ENCODE measurements around the gene QPRT. TPM values are rescaled to one million over a fixed set of nuclear protein-coding genes. Genes with fewer than 3 reads are reported as not detected.

Gene QPRT
- total and polyA plus RNA-seq, 2 of the 13 experiments (the other 11 are each of a cell fraction or from before 2014, with no cell fraction given) = 130 to 218 TPM

GRCh38 chr16:29645694-29646187 lies 33.2 kb upstream of the QPRT start (continued):
- TF ChIP-seq JARID2 (CRISPR knock-in tag; IDR thresholded peaks at IDR 0.05; ENCODE audit: insufficient replicate concordance) = no peak
- no peak for TF ChIP-seq ZNF703 (CRISPR knock-in tag; IDR thresholded peaks at IDR 0.05; ENCODE audit: borderline replicate concordance)
- TF ChIP-seq ZNF790 (CRISPR knock-in tag; IDR thresholded peaks at IDR 0.05; ENCODE audit: borderline replicate concordance) = no peak
- TF ChIP-seq ZNF773 (CRISPR knock-in tag; IDR thresholded peaks at IDR 0.05; ENCODE audit: borderline replicate concordance) = no peak
- TF ChIP-seq EHMT2 (IDR thresholded peaks at IDR 0.05; ENCODE audit: borderline replicate concordance, low read depth, low read length) = peak; percentile 91
- TF ChIP-seq SRSF4 (IDR thresholded peaks at IDR 0.05; ENCODE audit: low read depth, low read length, poor library complexity, severe bottlenecking) = no peak
- TF ChIP-seq MXD4 (CRISPR knock-in tag; IDR thresholded peaks at IDR 0.05) = no peak
- 0 out of 2 replicates have a peak, but pooled peaks have one; percentile 10 for TF ChIP-seq BHLHE40 (IDR thresholded peaks at IDR 0.05; ENCODE audit: low read length)
- TF ChIP-seq ZKSCAN5 (CRISPR knock-in tag; IDR thresholded peaks at IDR 0.05) = peak; percentile 90; the same call in 1 of the 2 replicates
- no peak for TF ChIP-seq ZNF441 (CRISPR knock-in tag; IDR thresholded peaks at IDR 0.05; ENCODE audit: borderline replicate concordance)
- no peak for TF ChIP-seq ZNF792 (CRISPR knock-in tag; IDR thresholded peaks at IDR 0.05)
- no peak for TF ChIP-seq ZFAT (CRISPR knock-in tag; conservative IDR thresholded peaks at IDR 0.05)
- no peak for TF ChIP-seq ZFP36 (IDR thresholded peaks at IDR 0.05; ENCODE audit: borderline replicate concordance, low read depth, low read length, partially characterized antibody)
- TF ChIP-seq BORCS8-MEF2B (CRISPR knock-in tag; IDR thresholded peaks at IDR 0.05) = peak; percentile 69
- TF ChIP-seq ZNF430 (CRISPR knock-in tag; IDR thresholded peaks at IDR 0.05) = peak; percentile 30; the same call in 1 of the 2 replicates
- no peak for TF ChIP-seq NR3C1 (CRISPR knock-in tag; IDR thresholded peaks at IDR 0.05)
- TF ChIP-seq, protein P1, sequence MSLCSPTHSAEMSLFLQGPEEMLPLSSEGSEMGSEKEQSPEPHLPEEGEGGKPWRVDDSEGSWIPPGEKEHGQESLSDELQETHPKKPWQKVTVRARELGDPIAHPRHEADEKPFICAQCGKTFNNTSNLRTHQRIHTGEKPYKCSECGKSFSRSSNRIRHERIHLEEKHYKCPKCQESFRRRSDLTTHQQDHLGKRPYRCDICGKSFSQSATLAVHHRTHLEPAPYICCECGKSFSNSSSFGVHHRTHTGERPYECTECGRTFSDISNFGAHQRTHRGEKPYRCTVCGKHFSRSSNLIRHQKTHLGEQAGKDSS (CRISPR knock-in tag; IDR thresholded peaks at IDR 0.05; ENCODE audit: borderline replicate concordance, low read depth) = no peak
- no peak for TF ChIP-seq ZNF589 (CRISPR knock-in tag; conservative IDR thresholded peaks at IDR 0.05)
- TF ChIP-seq, protein P2, sequence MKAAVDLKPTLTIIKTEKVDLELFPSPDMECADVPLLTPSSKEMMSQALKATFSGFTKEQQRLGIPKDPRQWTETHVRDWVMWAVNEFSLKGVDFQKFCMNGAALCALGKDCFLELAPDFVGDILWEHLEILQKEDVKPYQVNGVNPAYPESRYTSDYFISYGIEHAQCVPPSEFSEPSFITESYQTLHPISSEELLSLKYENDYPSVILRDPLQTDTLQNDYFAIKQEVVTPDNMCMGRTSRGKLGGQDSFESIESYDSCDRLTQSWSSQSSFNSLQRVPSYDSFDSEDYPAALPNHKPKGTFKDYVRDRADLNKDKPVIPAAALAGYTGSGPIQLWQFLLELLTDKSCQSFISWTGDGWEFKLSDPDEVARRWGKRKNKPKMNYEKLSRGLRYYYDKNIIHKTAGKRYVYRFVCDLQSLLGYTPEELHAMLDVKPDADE (CRISPR knock-in tag; IDR thresholded peaks at IDR 0.05) = no peak
- TF ChIP-seq NR2F2 (IDR thresholded peaks at IDR 0.05; ENCODE audit: borderline replicate concordance, low read depth) = no peak
- TF ChIP-seq E2F5 (CRISPR knock-in tag; conservative IDR thresholded peaks at IDR 0.05) = no peak
